Cardiac fibroblast (primary cell): ENCODE measurements around the gene BTBD9.

Experiments used
- DNase-seq, 2 donors: peaks; one replicate each; pipeline versions ENCODE4 v3.0.0 to v3.0.0-alpha.2; 2010; ENCODE audit warnings: low read depth in 2 of 2
- H3K4me3 ChIP-seq, 2 donors: replicated peaks in 1 of 2; 1 replicate in 1 of 2; 2 replicates in 1 of 2; pipeline ENCODE4 v1.5.1; 2011; ENCODE audit warnings: low read depth in 2 of 2, low read length in 2 of 2, mild to moderate bottlenecking in 2 of 2, moderate library complexity in 1 of 2
- CTCF ChIP-seq: IDR thresholded peaks from one replicate; pipeline ENCODE4 v1.5.1; 2011; ENCODE audit warnings: low read depth, mild to moderate bottlenecking, low read length, inconsistent platforms

The BTBD9 gene

GRCh38 chr6:38684237-38684636, 44.5 kb upstream of the BTBD9 start:
- H3K4me3 ChIP-seq = no peak overlapping the region
- TF ChIP-seq CTCF = no peak
- DNase-seq = no peak

- no peak for TF ChIP-seq CTCF
- no peak for DNase-seq
- H3K4me3 ChIP-seq = no peak overlapping the region
Observed at GRCh38 chr6:38681850-38682249, 42.1 kb upstream of the BTBD9 start.

DNA sequence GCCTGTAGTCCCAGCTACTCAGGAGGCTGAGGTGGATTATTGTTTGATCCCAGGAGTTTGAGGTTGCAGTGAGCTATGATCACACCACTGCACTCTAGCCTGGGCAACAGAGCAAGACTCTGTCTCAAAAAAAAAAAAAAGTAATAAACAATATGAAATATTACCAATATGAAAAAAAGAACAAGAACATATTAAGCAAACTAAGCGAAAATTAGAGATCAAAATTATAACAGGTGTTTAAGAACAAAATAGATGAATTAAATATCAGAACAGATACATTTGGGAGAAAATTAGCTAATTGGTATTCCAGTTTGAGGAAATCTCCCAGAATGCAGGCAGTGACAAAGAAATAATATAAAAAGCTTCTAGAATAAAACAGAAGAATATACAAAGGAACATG, 39.9 kb upstream of the BTBD9 start:
- TF ChIP-seq CTCF = no peak
- DNase-seq = no peak
- H3K4me3 ChIP-seq = no peak overlapping the region

DNA sequence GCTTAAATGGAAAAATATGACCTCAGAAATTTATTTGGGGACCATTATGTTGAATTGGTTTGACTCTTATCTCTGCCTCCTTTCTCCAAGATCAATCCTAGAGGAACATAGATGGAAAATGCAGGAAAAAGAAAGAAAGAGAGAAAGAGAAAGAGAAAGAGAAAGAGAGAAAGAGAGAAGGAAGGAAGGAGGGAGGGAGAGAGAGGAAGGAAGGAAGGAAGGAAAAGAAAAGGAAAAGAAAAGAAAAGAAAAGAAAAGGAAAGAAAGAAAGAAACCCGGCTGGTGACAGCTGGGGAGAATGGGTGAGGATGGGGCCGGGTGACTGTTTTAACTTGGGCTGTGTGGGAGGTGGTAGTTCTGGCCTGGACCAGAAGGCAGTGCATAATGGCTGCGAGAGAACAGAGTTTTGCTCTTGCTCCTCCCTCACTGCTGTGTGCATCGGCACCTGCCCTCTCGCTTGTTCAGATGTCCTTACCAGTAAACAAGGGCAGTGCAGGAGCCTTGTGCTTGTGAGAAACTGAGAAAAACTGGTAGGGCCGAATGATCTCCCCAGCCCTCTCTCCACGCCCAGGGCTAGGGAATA, 38.5 kb upstream of the BTBD9 start:
- DNase-seq = no peak
- no peak overlapping the region for H3K4me3 ChIP-seq
- TF ChIP-seq CTCF = no peak

- no peak for DNase-seq
- TF ChIP-seq CTCF = no peak
- H3K4me3 ChIP-seq = no peak overlapping the region
Observed at GRCh38 chr6:38676974-38677544, 37.3 kb upstream of the BTBD9 start.

DNA sequence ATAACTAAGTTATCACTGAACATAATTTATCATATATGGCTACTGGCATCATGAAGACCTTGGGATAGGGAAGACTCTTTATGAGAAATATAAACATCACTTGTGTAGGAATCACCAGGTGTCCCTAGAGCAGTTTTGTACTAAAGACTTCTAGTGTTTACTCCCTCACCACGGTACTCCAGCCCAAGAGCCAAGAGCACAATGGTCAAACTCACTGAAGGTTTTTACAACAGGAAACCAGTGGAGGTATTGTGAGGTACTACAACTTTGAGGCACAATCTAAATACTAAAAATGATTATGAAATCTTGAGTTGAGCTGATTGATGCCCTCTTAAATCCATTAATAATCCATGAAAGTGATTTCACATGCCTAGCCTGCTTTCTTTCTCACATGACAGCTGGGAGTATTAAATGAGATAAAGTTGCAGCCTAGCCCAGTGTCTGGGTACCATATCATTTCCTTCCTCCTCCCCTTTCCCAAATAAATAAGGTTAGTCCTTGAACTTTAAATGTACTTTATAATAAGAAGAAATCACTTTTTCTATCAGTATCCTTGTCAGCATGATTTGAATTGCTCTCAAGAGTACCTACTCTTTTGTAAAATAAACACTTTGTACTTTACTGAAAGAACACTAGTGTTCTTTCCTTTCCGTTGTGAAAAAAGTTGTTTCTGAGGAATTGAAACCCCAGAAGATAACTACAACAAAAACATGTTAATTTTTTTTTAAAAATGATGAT, 36.7 kb upstream of the BTBD9 start:
- DNase-seq = no peak
- TF ChIP-seq CTCF = no peak
- H3K4me3 ChIP-seq = no peak overlapping the region
